NCI-H345 treated with DMSO at 0.1 percent for 48 hours (cell line): ENCODE data around the gene POU3F3.

Experiments used
- DNase-seq: peaks from one replicate; lab custom pipeline; 2025; ENCODE audit not compliant: unreplicated experiment; lab: John Stamatoyannopoulos, UW

POU3F3 gene

DNA sequence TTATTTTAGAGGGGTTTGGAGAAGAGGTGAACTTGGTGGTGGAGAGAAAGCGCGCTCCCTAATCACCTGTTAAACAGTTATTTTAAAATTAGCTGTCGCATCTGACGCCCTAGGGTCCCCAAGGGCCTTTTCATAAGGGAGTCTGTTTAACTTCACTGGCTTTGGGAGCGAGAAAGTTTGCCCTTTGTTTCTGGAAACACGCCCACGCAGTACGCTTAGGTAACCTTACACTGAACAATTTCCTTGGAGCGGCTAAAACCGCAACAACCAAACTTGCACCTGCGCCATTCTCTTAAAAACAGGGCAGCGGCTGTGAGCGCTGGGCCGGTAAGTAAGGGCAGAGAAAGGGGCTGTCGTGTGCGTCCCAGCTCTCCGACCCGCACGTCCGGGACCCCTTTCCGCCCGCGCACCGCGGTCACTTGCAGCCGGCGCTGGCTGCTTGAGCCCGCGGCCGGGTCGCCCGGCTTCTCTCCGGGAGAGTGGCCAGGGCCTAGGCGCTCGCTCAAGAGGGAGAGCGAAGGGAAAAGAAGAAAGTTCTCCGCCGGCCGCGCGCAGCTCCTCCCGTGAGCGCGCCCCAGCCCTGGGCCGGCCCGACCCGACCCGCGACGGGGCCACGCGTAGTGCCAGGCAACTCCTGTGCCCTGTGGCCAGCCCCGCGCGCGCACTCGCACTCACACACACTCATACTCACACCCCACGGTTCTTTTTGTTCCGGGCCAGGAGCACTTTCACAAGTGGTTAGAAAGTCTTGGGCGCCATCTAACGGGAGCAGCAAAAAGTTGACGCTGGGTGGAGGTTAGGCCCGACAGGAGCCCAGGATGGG is 19.2 kb downstream of the POU3F3 start:
- DNase-seq = peak; percentile 77

DNA sequence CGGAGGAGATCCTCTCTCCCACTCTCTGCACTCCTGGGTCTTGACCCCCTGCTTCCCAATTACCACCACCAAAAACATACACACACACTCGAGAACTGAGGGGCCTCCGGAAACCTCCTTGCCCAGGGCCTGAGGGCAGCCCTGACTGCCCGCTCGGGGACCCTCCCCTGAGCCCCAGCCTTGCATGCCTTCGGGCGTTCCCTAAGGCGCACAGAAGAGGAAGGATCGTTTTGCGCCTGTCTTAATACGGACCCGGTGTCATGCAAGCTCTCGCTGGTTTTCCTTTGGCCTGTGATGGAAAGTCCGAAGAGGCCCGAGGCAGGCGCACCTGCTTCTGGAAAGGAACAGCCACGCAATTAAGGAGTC is 19.8 kb downstream of the POU3F3 start:
- DNase-seq = no peak

DNA sequence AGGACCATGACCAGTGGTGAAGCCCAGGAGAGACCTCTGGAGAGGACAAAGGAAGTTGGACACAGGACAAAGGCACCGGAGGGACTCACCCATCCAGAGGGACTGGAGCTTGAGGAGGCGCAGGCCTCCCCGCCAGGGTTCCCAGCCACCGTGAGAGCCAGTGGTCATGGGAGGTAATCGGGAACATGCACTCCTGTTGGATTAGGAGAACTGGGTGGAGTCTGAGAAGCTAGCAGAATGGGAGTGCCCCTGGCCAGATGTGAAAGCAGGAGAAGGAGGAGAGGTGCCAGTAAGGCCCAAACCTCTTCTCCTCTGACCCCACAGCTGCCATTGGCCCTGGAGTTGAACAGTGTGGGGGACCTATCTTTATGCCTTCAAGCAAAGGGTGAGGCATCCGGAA is 20.3 kb downstream of the POU3F3 start:
- DNase-seq = no peak

DNA sequence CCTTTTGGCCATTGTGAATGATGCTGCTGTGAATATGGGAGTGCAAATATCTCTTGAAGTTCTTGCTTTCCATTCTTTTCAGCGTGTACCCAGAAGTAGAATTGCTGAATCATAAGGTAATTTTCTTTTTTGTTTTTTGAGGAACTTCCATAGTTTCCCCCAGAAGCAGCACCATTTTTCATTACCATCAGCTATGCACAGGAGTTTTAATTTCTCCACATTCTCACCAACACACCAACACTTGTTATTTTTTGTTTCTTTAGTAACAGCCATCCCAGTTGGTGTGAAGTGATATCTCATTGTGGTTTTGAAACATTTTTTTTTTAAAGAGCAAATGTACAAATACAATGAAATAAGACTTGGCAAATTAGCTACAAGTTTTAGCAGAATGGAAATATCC is 21.3 kb downstream of the POU3F3 start:
- DNase-seq = no peak

DNA sequence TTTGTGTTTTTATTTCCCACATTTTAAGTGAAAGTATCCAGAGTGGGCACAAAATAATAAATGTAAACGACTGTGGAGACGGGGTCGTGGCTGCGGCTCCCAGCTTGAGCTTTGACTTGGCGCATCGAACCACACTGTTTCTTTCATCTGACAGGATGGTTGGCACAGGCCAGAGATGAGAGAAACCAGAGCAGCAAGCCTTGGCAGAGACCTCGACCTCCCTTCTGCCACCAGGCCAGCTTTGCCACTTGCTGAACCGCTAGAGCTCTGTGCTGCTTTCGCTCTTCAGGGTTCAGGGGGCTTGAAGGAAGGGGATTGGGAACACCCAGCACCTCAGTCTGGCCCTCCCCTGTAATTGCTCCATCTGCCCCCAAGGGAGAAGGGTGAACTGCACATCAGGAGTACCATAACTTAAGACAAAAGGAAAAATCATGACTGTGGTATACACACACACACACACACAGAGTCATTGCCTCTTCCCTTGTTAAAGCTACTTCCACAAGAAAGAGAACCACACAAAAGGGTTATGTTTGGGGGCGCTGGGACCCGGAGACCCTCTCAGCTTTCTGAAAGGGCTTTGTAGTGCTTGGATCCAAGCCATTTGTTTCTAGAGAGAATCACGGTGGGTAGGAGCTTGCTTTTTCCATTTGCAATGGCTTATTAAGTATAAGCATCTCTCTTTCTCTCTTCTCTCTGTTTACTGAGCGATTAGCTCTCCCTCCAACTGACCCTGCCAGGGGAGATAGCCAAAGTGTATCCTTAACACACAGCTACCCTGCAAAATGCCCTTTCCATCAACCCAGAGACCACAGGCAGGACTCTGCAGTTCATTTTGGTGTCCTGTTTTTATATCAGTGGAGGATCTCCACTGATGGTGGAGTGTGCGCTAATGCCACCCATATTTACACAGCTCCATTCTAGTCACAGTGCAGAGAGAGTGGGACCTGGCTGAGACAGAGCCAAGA is 23.0 kb downstream of the POU3F3 start:
- no peak for DNase-seq

DNA sequence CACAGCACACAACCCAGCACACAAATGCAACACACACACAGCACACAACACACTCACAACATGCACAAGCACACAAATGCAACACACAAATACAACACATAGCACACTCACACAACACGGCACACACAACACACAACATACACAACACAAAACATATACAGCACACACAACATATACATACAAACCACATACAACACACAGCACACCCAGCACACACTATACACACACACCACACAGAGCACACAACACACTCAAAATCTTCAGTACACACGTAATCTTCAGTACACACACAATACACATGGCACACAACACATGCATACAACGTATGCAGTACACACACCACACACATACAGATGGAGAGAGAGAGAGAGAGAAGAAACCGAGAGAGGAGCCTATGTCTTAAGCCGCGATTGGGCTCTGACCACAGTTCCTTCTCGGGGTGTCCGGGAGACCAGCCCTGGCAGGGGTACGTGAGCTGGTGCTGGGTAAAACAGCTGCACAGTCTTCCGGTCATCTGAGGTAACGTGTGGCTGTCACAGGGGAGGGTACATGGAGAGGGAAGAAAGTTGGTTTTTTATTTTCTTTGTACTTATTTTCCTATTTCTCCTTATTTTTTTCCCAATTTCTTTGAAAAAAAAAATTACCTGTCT is 25.1 kb downstream of the POU3F3 start:
- no peak for DNase-seq

DNA sequence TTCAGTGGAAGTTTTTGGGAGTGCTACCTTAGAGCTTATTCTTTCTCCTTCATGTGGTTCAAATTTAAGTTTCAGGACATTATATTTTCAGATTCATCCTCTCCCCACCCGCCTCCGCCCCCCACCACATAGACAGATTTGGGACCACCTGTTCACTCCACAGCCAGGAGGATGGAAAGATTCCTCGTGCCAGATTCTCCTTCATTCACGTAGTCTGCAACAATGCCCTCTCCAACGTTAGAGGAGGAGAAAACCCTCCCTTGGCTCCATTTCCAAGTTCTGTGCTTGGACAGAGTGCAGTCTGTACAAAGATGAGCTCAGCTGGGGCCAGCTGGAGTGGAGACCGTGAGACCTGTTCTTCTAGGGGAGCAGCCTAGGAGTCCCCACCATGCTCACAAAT is 26.2 kb downstream of the POU3F3 start:
- no peak for DNase-seq

DNA sequence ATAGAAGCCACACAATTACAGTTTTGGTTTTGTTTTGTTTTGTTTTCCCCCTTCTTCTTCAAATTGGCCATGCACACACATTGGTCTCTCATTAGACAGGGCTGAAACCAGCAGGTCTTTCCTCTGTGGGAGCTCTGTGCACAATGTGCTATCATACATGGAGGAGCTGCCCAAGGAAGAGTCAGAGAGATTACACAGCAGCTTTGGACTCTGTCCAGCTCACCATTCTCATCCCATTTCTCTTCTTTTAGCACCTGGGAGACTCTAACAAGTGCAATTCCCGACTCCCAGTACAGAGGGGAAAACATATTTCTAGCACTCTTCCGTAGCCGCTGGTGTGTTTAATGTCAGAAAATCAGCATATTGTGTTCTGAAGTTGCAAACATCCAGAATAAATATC is 29.4 kb downstream of the POU3F3 start:
- no peak for DNase-seq

DNA sequence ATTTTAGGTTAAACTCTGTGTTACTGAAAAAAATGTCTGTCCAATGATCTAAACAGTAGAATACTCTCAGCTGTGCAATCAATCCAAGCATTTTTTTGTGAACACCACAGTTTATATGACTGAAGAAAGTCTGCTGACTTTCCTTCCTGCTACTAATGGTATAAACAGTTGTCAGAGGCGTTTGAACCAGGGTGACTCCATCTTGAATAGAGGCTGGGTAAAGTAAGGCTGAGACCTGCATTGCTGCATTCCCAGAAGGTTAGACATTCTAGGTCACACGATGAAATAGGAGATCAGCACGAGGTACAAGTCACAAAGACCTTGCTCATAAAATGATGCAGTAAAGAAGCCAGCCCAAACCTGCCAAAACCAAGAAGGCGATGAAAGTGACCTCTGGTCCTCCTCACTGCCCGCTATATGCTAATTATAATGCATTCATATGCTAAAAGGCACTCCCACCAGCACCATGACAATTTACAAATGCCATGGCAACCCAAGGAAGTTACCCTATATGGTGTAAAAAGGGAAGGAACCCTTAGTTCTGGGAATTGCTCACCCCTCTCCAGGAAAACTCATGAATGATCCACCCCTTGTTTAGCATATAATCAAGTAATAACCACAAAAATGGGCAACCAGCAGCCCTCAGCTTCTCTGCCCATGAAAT is 31.3 kb downstream of the POU3F3 start:
- no peak for DNase-seq

DNA sequence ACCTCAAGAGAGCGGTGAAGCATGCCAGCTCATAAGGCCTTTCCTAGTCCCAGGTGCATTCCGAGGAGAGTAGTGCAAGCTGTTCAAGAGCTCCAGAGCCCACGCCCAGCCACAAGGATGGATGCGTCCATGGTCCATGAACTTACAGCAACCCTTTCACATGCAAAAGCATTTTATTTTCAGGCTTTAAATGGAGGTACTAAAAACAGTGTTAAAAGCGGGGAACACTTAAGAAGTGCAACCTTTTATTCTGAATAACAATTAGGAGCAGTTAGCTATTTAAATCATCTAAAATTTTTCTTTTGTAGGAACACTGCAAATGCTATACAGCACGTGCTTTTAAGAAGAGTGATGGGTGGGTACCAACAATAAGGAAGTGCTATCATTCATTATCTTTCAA is 33.8 kb downstream of the POU3F3 start:
- no peak for DNase-seq

DNA sequence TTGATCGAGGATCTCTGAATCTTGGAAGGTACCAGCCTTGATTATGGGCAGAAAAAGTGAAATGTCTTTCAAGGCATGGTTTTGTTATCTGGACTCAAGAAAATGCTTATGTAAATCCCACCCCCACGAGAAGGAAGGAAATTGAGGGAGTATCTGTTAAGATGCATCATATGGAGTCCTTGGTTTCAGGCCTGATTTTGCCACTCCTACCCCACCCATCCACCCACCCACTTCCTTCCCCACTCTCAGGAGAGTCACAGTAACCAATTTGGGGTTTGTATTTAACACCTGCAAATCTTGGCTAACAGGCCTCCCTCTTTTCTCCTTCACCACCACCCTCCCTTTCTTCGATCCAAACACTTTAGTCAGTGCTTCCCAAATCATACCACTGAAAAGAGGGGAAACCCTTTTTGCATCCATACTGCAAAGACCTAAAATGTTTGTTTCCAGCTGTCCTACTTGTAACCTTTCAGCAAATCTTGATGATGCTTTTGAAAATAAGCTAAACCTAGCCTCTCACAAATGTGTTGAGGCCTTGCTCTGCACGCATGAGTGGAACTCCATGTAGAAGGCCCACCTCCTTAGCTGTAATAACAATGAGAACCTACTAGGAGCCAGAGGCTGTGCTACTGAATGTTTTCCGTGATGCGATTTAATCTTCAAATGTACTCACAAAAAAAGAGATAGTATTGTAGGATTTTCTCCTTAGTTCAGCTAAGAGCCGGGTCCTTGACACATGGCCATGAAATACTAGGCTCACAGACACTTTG is 34.8 kb downstream of the POU3F3 start:
- no peak for DNase-seq

DNA sequence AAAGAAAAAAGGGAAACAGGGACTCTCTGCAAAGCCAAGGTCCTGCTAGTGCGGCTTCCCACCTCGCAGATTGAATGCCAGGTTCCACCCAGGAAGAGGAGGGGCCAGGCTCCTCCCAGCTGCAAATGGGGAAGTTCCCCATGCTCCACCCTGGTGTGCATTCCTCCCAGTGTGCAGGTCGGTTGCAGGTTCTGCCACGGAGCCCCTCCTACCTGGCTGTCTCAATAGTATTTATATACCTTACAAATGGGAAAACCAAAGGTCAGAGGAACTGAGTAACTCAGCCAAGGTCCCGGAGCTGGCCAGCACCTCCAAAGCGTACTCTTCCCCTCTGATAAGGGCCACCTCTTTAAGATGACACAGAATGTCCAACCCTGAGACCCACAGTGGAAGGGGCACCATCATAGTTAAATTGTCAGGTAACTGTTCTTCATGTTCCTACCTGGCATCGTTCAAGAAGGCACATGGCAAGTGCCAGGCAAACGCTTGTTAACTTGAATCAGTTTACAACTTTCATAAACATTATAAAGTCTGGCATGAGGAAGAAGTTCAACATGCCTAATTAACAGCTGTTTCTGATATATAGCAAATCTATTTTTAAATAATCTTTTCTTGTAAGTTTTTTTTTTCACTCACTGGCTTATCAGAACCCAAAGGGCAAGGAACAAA is 35.5 kb downstream of the POU3F3 start:
- DNase-seq = no peak

DNA sequence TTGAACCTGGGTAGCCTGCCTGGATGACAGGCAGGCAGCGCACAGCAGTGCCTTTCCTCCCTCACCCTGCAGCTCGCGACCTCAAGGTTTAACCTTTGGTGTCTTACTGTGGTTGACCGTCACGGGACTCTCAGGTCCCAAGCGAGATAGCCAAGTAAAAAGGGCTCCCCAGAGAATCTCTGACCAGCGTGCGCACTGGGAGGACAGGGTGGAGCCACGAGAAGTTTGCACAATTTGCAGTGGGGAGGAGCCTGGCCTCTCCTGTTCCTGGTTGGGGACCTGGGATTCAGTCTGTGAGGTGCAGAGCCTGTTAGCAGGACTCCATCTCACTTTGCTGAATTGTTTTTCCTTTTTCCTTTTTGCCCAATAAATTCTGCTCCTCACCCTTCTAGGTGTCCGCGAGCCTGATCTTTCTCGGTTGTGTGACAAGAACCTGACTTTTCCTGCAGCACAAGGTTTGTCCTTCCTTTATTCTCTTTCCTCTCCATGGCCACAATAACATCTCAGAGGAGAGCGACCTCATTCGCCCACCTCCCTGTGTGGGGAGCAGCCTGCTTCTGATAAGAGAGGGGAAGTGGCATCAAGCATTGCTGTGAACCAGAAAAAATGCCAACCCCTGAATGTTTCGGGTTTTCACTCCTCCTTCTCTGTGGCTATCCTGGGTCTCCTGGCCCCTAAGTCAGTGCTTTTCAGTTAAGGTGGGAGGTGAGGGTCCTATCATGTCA is 36.2 kb downstream of the POU3F3 start:
- DNase-seq = no peak

DNA sequence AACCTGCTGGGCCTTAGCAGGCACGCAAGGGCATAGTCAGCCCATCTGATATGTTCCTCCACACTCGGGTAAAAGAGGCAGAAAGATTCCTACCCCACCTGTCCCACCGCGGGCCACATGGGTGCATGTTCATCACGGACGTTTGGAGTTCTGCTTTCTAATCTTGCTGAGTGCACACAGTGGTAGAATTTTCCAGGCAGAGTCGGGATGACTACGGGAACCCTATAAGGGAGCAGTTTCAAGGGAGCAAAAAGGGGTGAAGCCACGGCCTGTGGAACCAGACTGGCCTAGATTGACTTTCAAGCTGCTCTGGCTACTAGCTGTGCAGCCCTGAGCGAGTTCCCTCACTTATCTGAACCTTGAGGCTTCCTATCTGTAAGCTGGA is 36.8 kb downstream of the POU3F3 start:
- DNase-seq = no peak

DNA sequence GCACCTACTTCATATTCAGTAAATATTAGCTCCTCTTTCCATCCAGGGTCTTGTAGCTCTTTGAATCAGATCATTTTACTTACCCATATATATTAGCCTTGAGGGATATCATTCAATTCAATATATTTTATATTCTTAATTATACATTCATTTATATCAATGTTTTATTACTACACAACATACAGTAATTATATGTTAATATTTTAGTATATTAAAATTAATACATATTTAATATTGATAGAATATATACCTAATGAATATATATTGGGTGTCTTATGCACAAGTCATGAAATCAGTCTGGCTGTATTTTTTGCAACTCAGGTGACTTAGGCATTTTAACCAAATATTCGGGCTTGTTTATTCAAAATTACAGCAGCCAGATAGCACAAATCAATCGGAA is 37.2 kb downstream of the POU3F3 start:
- DNase-seq = no peak

DNA sequence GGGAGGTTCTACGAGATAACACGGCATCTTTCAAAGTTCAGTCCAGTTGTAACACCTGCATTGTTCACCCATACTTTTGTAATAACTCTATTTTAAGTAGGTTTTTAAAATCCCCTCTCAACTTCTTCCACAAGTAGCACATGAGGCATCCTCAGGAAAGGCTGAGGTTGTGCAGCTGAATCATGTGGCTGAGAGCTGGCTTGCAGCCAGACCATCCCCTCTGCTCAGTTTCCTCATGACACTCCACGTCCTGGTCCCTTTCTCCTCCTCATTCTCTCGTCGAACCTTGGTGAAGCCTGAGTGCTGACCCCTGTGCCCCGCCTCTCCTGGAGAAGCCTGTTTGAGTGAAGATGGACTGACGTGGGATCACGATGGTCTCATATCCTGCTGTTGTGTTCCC is 42.5 kb downstream of the POU3F3 start:
- no peak for DNase-seq

DNA sequence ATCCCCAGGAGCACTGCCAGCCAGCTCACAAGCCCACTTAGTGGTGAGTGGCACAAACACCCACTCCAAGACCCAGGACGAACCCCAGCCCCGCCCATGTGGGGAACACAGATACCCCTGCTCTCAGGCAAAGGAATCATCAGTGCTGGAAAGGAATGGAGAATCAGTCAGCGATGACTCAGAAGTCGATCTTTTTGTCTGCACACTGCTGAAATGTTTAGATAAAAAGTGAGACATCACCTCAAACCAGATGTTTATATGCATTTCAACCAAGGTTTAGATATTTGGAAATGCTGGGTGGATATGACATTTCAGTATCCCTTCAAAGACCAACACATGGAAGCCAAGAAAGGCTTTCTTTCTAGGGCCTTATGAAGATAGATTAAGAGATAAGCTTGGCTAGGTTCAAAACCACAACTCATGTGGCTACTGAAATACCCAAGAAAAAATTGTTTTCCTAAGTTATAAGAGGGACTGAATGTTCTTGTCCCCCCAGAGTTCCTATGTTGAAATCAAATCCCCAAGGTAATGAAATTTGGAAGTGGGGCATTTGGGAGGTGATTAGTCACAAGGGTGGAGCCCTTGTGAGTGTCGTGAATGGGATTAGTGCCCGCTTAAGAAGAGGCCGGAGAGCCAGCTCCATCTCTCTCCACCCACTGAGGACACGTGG is 43.7 kb downstream of the POU3F3 start:
- DNase-seq = no peak

DNA sequence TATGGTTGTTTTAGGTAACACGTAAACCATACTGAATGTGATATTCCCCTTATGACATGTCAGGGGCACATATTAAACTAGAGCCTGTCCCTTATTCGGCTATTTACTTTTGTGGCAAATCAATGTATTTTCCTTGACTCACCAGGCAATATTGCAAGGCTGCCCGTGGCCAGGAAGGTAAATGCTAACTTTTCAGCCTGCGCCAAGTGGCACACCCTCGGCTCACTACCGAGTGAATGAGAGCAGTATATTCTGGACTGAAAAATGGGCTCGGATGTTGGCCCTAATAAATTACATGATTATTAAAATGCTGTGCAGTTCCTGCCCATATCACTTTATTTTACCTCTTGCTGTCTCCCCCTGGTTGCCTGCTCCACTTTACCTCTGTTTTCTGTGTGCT is 46.7 kb downstream of the POU3F3 start:
- DNase-seq = no peak
